ENCODE results near the gene STK33.

The STK33 gene

DNA sequence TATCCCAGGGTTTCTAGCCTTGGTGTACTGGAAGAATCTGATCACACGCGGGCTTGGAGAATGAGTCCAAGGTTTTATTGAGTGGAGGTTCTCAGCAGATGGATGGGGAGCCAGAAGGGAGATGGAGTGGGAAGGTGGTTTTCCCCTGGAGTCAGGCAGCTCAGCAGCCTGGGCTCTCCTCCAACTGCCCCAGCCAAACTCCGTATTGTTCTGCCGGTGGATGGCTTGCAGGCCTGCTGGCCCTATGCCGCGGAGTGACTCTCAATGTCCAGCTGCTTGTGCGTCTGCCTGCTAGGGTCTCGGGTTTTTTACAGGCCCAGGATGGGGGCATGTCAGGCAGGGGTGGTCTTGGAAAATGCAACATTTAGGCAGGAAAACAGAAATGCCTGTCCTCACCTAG, 168.0 kb downstream of the STK33 start:
- DNase-seq (ENCODE audit: low read depth in 2 of 2) = no peak
- H3K4me3 ChIP-seq (replicated peaks in 1 of 2; ENCODE audit: low read depth in 2 of 2, low read length in 2 of 2) = no peak overlapping the region
- TF ChIP-seq, protein P1, sequence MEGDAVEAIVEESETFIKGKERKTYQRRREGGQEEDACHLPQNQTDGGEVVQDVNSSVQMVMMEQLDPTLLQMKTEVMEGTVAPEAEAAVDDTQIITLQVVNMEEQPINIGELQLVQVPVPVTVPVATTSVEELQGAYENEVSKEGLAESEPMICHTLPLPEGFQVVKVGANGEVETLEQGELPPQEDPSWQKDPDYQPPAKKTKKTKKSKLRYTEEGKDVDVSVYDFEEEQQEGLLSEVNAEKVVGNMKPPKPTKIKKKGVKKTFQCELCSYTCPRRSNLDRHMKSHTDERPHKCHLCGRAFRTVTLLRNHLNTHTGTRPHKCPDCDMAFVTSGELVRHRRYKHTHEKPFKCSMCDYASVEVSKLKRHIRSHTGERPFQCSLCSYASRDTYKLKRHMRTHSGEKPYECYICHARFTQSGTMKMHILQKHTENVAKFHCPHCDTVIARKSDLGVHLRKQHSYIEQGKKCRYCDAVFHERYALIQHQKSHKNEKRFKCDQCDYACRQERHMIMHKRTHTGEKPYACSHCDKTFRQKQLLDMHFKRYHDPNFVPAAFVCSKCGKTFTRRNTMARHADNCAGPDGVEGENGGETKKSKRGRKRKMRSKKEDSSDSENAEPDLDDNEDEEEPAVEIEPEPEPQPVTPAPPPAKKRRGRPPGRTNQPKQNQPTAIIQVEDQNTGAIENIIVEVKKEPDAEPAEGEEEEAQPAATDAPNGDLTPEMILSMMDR (IDR thresholded peaks at IDR 0.05; ENCODE audit: low read depth, low read length) = no peak

GRCh38 chr11:8415195-8415594, 178.8 kb downstream of the STK33 start:
- DNase-seq (ENCODE audit: low read depth in 2 of 2) = no peak
- no peak overlapping the region for H3K4me3 ChIP-seq (replicated peaks in 1 of 2; ENCODE audit: low read depth in 2 of 2, low read length in 2 of 2)
- TF ChIP-seq, protein P1 (IDR thresholded peaks at IDR 0.05; ENCODE audit: low read depth, low read length) = no peak

DNA sequence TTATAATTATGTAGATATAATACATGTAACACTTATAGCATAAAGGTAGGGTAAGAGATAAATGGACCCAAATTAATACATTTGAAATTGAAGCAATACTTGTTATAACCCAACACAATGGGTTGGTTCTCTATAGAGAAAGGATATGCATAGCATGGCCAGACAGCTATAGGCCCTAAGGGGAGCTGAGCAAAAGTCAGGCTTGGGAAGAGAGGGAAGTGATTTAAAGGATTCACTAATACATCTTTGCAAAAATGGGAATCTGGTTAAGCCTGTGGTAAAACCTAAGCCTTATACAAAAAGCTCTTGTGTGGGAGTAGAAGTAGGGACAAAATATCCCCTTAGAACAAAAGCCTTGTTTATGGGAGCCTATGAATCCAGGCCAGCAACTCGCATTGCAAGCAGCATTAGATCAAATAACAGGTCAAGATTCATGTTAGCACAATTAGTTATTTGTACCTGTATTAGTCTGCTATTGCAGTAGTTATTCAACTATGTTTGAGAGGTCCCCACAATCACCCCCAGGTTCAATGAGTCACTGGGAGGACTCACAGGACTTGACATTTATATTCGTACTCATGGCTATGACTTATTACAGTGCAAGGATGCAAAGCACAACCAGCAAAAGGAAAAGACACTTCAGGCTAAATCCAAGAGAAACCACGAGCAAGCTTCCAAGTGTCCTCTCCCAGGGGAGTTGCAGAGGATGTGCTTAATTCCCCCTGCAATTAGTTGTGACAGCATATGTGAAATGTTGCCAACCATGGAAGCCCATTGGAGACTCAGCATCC, 185.7 kb downstream of the STK33 start:
- TF ChIP-seq, protein P1 (IDR thresholded peaks at IDR 0.05; ENCODE audit: low read depth, low read length) = no peak
- no peak for DNase-seq (ENCODE audit: low read depth in 2 of 2)
- no peak overlapping the region for H3K4me3 ChIP-seq (replicated peaks in 1 of 2; ENCODE audit: low read depth in 2 of 2, low read length in 2 of 2)

GRCh38 chr11:8403310-8403709, 190.7 kb downstream of the STK33 start:
- peak; percentile 11 to 18 for DNase-seq (ENCODE audit: low read depth in 2 of 2)

DNA sequence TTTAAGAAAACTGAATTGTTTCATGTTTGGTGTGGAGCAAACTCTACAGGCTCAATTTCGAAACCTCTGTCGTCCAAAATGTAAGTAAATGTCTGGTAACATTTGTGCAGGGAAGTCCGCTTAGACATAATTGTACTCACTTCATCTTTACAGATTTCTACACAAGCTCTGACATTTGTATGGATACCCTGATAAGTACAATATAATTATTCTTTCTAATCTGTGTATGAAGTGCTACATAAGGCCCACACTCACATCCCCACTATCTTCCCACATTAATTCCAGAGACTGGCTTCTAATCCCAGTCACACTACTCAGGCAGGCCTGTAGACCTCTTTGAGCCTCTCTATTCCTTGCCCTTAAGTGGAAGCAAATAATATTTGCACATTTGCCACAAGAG, 201.1 kb downstream of the STK33 start:
- DNase-seq (ENCODE audit: low read depth in 2 of 2) = no peak
- H3K4me3 ChIP-seq (replicated peaks in 1 of 2; ENCODE audit: low read depth in 2 of 2, low read length in 2 of 2) = no peak overlapping the region
- TF ChIP-seq, protein P1 (IDR thresholded peaks at IDR 0.05; ENCODE audit: low read depth, low read length) = no peak

More at GRCh38 chr11:8403310-8403709, 190.7 kb downstream of the STK33 start:
- no peak overlapping the region for H3K4me3 ChIP-seq (replicated peaks in 1 of 2; ENCODE audit: low read depth in 2 of 2, low read length in 2 of 2)
- TF ChIP-seq, protein P1 (IDR thresholded peaks at IDR 0.05; ENCODE audit: low read depth, low read length) = no peak

- no peak for DNase-seq (ENCODE audit: low read depth in 2 of 2)
- no peak overlapping the region for H3K4me3 ChIP-seq (replicated peaks in 1 of 2; ENCODE audit: low read depth in 2 of 2, low read length in 2 of 2)
- TF ChIP-seq, protein P1 (IDR thresholded peaks at IDR 0.05; ENCODE audit: low read depth, low read length) = no peak
These were observed 201.9 kb downstream of the STK33 start for GRCh38 chr11:8392166-8392565.
